HUES6 (cell line): ENCODE results near the gene ZBTB20.

Experiments used
- H3K27ac ChIP-seq: 2 replicates; pipeline ENCODE4 v1.7.0; 2013; ENCODE audit warnings: low read depth, mild to moderate bottlenecking, low read length, inconsistent platforms
- H3K27me3 ChIP-seq: 2 replicates; pipeline ENCODE4 v1.6.1; 2013; ENCODE audit warnings: low read length; ENCODE audit not compliant: control insufficient read depth, insufficient read depth
- H3K36me3 ChIP-seq: 2 replicates; pipeline ENCODE4 v1.6.1; 2013; ENCODE audit warnings: low read length; ENCODE audit not compliant: control insufficient read depth, insufficient read depth
- H3K4me1 ChIP-seq: 2 replicates; pipeline ENCODE4 v1.6.1; 2013; ENCODE audit warnings: low read length; ENCODE audit not compliant: control insufficient read depth, insufficient read depth
- H3K4me3 ChIP-seq: 2 replicates; pipeline ENCODE4 v1.5.1; 2013; ENCODE audit warnings: low read depth, low read length
- H3K9ac ChIP-seq: one replicate; pipeline ENCODE4 v1.6.1; 2013; ENCODE audit warnings: mild to moderate bottlenecking, low read length
- H3K9me3 ChIP-seq: 2 replicates; pipeline ENCODE4 v1.6.1; 2013; ENCODE audit warnings: low read depth, low read length; ENCODE audit not compliant: control insufficient read depth, insufficient read depth

The ZBTB20 gene

DNA sequence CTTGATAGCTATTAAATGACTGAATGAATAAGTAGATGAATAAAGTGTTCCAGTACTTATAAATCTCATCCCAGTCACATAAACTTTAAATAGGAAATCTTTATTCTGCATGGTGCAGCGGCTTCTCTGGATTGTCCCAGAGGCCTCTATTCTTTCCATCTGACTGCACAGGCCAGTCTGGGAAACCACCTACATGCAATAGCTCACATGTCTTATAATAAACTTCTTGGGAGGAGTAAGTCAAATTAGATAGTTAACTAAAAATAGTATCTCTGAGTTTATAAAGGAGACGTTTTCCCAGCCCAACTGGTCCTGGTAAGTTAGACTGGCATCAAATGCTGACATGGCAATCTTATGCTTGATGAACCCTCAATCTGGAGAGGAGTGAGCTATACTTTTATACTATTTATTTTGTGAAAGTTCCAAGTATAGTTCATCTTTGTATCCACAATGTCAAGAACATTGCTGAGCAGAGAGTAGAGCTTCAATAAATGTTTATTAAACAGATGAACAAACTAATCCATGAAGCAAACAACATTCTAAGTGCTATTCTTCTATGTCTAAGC lies 435.7 kb downstream of the ZBTB20 start:
- no peak overlapping the region for H3K9ac ChIP-seq
- no peak overlapping the region for H3K4me3 ChIP-seq
- H3K36me3 ChIP-seq, result no peaks in the 10 kb centered on the region
- no peaks in the 10 kb centered on the region for H3K9me3 ChIP-seq
- no peaks in the 10 kb centered on the region for H3K27me3 ChIP-seq
- H3K27ac ChIP-seq, result no peak overlapping the region
- peaks cover 11% of the 10 kb centered on the region for H3K4me1 ChIP-seq

- peaks cover 11% of the 10 kb centered on the region for H3K4me1 ChIP-seq
These were observed 438.0 kb downstream of the ZBTB20 start for GRCh38 chr3:114709102-114709501.

GRCh38 chr3:114707252-114707860 lies 439.7 kb downstream of the ZBTB20 start:
- Histone ChIP-seq H3K4me1 (peaks cover 11% of the 10 kb centered on the region), H3K27ac (no peak overlapping the region), H3K9ac (no peak overlapping the region), H3K36me3 (no peaks in the 10 kb centered on the region), H3K4me3 (no peak overlapping the region), H3K27me3 (no peaks in the 10 kb centered on the region), H3K9me3 (no peaks in the 10 kb centered on the region)

More at GRCh38 chr3:114709102-114709501, 438.0 kb downstream of the ZBTB20 start:
- Histone ChIP-seq H3K9ac (no peak overlapping the region), H3K4me3 (no peak overlapping the region), H3K27ac (no peak overlapping the region), H3K36me3 (no peaks in the 10 kb centered on the region), H3K27me3 (no peaks in the 10 kb centered on the region), H3K9me3 (no peaks in the 10 kb centered on the region)

- H3K9me3 ChIP-seq, result no peaks in the 10 kb centered on the region
These were observed 440.4 kb downstream of the ZBTB20 start for GRCh38 chr3:114706591-114707232.

DNA sequence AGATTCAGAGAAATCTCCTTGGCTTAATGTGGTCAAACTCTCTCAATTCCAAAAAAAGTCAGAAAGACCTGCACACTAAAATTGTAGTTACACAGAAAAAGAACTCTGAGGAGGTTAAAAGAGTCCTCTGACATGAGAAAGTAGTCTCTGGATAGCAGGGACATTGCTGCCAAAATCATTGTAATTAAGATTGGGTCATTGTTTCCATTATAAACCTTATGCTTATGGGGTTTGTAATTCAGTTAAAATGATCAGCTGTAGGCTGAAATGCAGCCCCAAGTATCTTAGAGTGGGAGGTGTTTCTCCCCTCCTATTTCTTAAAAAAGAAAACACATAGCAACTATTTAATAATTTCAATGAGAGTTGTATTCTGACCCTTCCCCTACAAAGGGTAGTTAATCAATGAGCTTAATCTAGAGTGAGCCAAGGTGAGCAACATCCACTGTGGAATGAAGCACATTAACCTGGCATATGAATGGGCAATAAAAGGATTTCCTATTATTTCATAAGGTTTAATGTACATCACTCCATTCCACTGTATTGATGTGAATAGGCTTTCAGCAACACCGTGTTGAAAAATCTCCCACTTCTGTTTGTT lies 446.4 kb downstream of the ZBTB20 start:
- Histone ChIP-seq H3K9me3 (no peaks in the 10 kb centered on the region), H3K4me3 (no peak overlapping the region), H3K4me1 (peaks cover 18% of the 10 kb centered on the region), H3K27me3 (no peaks in the 10 kb centered on the region), H3K36me3 (no peaks in the 10 kb centered on the region), H3K9ac (no peak overlapping the region), H3K27ac (no peak overlapping the region)

More at GRCh38 chr3:114706591-114707232, 440.4 kb downstream of the ZBTB20 start:
- no peaks in the 10 kb centered on the region for H3K27me3 ChIP-seq
- H3K4me1 ChIP-seq, result peaks cover 15% of the 10 kb centered on the region
- H3K36me3 ChIP-seq, result no peaks in the 10 kb centered on the region
- no peak overlapping the region for H3K4me3 ChIP-seq
- no peak overlapping the region for H3K9ac ChIP-seq
- H3K27ac ChIP-seq, result no peak overlapping the region

- no peak overlapping the region for H3K4me3 ChIP-seq
- H3K9me3 ChIP-seq, result no peaks in the 10 kb centered on the region
These were observed 448.7 kb downstream of the ZBTB20 start for GRCh38 chr3:114698146-114699105.

GRCh38 chr3:114697401-114697800 lies 449.7 kb downstream of the ZBTB20 start:
- Histone ChIP-seq H3K36me3 (no peaks in the 10 kb centered on the region), H3K27me3 (no peaks in the 10 kb centered on the region), H3K9ac (no peak overlapping the region), H3K4me1 (peaks cover 38% of the 10 kb centered on the region), H3K4me3 (no peak overlapping the region), H3K9me3 (no peaks in the 10 kb centered on the region), H3K27ac (no peak overlapping the region)

More at GRCh38 chr3:114698146-114699105, 448.7 kb downstream of the ZBTB20 start:
- Histone ChIP-seq H3K9ac (no peak overlapping the region), H3K4me1 (peaks cover 38% of the 10 kb centered on the region), H3K36me3 (no peaks in the 10 kb centered on the region), H3K27me3 (no peaks in the 10 kb centered on the region), H3K27ac (no peak overlapping the region)

- Histone ChIP-seq H3K4me3 (no peak overlapping the region), H3K36me3 (no peaks in the 10 kb centered on the region), H3K9me3 (no peaks in the 10 kb centered on the region), H3K27ac (no peak overlapping the region), H3K27me3 (no peaks in the 10 kb centered on the region), H3K9ac (no peak overlapping the region), H3K4me1 (peaks cover 24% of the 10 kb centered on the region)
These were observed 452.8 kb downstream of the ZBTB20 start for GRCh38 chr3:114694251-114694650.

DNA sequence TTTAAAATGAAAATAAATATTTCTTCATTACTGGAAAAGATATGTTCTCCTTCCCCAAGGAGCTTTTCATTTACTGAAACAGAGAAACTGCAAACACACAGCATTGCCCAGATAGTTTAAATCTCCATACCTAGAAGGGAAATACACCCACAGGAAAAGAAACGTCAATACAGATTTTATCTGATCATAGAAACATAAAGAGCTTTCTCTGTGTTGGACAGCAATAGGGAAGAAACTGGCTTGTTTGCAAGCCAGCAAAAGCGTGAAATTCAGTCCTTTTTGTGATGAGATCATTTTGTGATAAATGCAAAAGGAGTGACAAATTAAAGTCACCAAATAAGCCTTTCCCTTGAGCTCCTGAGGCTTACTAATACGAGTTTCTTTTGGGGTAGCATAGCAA lies 455.2 kb downstream of the ZBTB20 start:
- H3K27me3 ChIP-seq, result no peaks in the 10 kb centered on the region
- no peak overlapping the region for H3K27ac ChIP-seq
- no peaks in the 10 kb centered on the region for H3K36me3 ChIP-seq
- H3K9ac ChIP-seq, result no peak overlapping the region
- H3K4me3 ChIP-seq, result no peak overlapping the region
- no peaks in the 10 kb centered on the region for H3K9me3 ChIP-seq
- peaks cover 28% of the 10 kb centered on the region for H3K4me1 ChIP-seq

GRCh38 chr3:114690911-114691310 lies 456.2 kb downstream of the ZBTB20 start:
- no peak overlapping the region for H3K9ac ChIP-seq
- H3K36me3 ChIP-seq, result no peaks in the 10 kb centered on the region
- no peaks in the 10 kb centered on the region for H3K9me3 ChIP-seq
- no peak overlapping the region for H3K4me3 ChIP-seq
- no peak overlapping the region for H3K27ac ChIP-seq
- H3K4me1 ChIP-seq, result peaks cover 26% of the 10 kb centered on the region
- no peaks in the 10 kb centered on the region for H3K27me3 ChIP-seq
